Activated naive CD4-positive, alpha-beta T cell treated with anti-CD3 and anti-CD28 coated beads, Interleukin-2, amount 50 U/mL, for 72 hours (primary cell): ENCODE results near the gene ITGA5. TPM values are rescaled to one million over a fixed set of nuclear protein-coding genes. Genes with fewer than 3 reads are reported as not detected.

Experiments
- ATAC-seq, 2 donors: fragments of 150-1000 bp; cut with Tn5 transposase; 2 replicates each; pipeline ENCODE4 v1.10.0; 2021; ENCODE audit warnings: mild to moderate bottlenecking in 2 of 2, moderate library complexity in 2 of 2
- DNase-seq, 2 donors: peaks; one replicate each; pipeline ENCODE4 v3.0.0; 2021 to 2022; ENCODE audit warnings: low spot score in 2 of 2
- H3K27ac Mint-ChIP-seq, 2 donors: one replicate each; pipeline ENCODE4 v1.8.0; 2022; ENCODE audit warnings: mild to moderate bottlenecking in 2 of 2, mixed read lengths in 2 of 2
- H3K36me3 Mint-ChIP-seq, 2 donors: one replicate each; pipeline ENCODE4 v1.8.0; 2022; ENCODE audit warnings: mixed read lengths in 2 of 2
- H3K9me3 Mint-ChIP-seq, 2 donors: one replicate each; pipeline ENCODE4 v1.8.0; 2022; ENCODE audit warnings: mixed read lengths in 2 of 2
- total RNA-seq, 2 donors: library from RNA; stranded (reverse); gene quantifications; one replicate each; pipeline ENCODE4 v1.2.3, GENCODE V29; 2022

ITGA5 gene
- total RNA-seq, 2 donors from 2014 or later = 29.4 to 53.5 TPM

DNA sequence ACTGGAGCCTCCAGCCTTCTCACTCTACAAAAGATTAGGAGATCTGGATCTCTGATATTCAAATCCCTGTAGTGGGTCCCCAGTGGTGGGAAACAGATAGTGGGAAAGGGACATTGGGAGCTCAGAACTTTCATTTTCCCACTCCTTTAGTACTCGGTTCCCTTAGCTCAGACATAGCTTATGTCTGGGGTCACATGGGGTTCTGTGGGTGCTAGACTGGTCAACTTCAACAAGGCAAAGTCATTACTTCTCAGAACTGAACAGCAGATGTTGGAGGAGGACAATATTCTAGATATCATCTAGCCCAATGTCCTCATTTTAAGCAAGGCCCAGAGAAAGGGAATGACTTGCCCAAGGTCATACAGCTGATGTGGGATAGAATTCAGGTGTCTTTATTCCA is 19.5 kb upstream of the ITGA5 start:
- Mint-ChIP-seq H3K27ac (no peak overlapping the region), H3K9me3 (no peaks in the 10 kb centered on the region), H3K36me3 (no peaks in the 10 kb centered on the region)
- DNase-seq = no peak
- ATAC-seq = no peak

DNA sequence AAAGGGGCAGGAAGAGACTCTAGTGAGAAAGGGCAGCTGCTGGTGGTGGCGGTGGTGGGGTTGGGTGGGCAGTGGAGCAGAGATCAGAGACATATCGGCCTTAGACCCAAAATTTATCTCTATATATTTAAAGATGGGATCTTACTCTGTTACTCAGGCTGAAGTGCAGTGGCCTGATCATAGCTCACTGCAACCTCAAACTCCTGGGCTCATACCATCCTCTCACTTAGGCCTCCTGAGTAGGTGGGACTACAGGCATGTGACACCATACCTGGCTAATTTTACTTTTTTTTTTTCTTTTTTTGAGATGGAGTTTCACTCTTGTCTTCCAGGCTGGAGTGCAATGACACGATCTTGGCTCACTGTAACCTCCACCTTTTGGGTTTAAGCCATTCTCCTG is 18.6 kb upstream of the ITGA5 start:
- ATAC-seq (peak in 1 of 2 donors; percentile 65), DNase-seq (no peak)
- H3K9me3 Mint-ChIP-seq = no peaks in the 10 kb centered on the region
- H3K27ac Mint-ChIP-seq = peak overlapping the region in 1 of 2 donors; percentile 60
- no peaks in the 10 kb centered on the region for H3K36me3 Mint-ChIP-seq

DNA sequence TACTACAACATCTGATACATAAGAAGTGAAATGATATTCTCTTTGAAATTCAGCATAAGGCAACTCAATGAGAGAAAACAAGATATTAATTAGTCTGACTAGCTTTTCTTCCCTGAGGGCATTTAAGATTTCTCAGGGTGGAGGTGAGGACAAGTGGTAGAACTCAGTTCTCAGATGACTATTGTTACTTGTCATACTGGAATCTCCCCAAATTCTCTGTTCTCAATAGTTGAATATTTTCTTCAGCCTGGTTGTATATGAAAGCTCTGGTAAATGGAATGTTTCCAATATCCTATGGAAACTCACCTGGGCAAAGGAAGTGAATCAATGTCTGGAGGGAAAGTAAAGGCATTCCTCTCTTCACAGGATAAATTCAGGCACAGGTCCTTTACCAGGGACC is 18.2 kb upstream of the ITGA5 start:
- no peak overlapping the region for H3K27ac Mint-ChIP-seq
- DNase-seq = no peak
- no peaks in the 10 kb centered on the region for H3K9me3 Mint-ChIP-seq
- no peaks in the 10 kb centered on the region for H3K36me3 Mint-ChIP-seq
- peak; percentile 55 to 78 for ATAC-seq

DNA sequence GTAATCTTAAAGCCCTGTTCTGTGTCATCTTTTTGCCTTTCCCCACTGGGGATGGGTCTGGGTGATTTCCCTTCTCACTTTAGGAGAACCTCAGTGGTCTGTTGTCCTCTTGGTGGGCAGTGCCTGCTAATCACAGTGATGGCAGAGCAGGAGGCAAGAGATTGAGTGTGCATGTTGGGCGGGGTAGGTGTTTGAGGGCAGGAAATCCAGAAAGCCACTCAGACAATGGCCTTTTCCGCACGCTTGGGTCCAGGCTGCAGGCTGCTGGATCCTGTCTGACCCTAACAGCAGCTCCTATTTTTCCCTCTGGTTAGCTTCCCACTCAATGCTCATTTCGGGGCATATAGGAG is 13.7 kb upstream of the ITGA5 start:
- H3K27ac Mint-ChIP-seq = no peak overlapping the region
- H3K36me3 Mint-ChIP-seq = no peaks in the 10 kb centered on the region
- DNase-seq (no peak), ATAC-seq (peak in 1 of 2 donors; percentile 13)
- H3K9me3 Mint-ChIP-seq = no peaks in the 10 kb centered on the region

DNA sequence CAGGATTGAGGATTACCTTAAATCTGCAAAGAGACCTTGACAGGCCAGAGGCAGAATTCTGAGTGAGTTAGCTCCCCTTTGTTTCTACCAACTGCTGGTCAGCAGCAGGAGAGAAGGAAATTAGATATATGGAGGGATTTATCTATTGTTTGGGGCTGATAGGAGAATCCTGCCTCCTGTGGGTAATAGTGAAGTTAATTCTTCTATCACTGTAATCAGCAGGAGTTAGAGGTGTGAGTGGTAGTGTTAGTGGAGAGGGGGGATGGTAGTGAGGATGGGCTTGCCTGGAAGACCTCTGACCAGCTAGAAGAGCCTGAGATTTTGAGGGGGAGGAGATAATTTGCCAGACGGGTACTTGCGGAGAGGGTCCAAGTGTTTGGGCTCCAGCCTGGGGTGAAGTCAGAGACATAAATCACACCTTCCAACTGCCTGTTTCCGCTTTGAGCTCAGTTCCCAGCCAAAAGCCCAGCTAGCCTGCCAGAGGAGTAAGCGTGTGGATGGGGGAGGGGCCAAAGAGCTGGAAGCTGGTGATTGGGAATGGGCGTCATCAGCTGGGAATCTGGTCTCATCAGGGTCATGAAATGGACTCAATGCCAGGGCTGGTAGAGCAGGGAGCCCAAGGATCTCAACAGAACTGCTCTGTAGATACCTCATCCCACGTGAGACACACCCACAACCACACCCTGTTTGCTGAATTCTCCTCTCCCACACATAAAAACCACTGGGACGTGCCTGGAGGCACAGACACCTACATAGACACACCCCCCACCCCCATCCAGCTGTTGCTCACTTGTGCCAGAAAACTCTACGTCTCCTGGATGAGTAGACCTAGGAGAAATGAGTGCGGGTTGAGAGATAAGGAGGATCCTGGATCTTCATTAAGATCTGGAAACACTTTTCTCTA is 13.1 kb upstream of the ITGA5 start:
- DNase-seq (no peak), ATAC-seq (peak; percentile 21 to 79)
- H3K27ac Mint-ChIP-seq = no peak overlapping the region

DNA sequence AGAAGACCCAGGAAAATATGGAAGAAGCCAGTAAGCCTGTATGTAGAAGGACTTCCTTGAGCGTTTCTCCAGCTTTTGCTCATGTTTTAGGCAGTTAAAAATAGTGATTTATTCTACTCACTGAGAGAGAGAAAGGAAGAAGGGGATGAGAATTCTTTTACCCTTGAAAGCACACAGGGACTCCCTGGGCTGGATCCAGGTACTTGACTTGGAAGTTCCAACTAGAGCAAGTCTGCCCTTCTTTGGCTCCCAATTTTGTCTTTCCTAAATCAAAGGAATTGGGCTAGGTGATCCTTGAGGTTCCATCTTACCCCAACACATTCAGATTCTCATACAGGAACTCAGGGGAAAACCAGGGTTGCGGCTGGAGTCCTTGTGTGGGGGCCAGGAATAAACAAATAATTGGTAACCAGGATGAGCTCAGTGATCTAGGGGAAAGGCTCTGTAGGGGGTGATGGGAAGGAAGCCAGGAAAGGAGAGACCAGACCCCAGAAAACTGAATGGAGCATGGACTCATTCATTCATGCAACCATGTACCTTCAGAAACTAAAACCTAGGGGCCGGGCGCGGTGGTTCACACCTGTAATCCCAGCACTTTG is 11.5 kb upstream of the ITGA5 start:
- DNase-seq (no peak), ATAC-seq (no peak)
- no peak overlapping the region for H3K27ac Mint-ChIP-seq
- H3K9me3 Mint-ChIP-seq = no peaks in the 10 kb centered on the region
- H3K36me3 Mint-ChIP-seq = no peaks in the 10 kb centered on the region

More for the DNA sequence above, 13.1 kb upstream of the ITGA5 start:
- Mint-ChIP-seq H3K36me3 (no peaks in the 10 kb centered on the region), H3K9me3 (no peaks in the 10 kb centered on the region)

DNA sequence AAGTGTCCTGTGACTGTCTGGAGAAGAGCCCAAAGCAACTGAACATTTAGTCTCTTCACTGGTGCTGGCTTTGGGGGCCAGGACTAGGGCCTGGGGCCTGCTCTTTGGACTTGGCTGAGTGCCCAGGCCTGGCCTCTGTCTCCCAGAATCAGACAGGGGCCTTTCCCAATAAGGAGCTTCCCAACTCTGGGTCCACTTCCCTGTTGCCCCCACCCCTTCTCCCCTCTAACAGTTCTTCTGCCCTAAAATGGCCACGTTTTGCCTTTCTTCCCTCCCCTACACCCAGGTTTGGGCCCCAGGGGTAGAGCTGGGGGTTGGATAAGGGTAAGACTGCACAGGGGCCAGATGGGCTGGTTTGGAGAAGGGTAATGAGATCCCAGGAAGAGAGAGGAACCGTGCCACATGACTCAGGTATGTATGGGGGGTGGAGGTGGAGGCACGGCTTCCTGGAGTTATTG is 10.0 kb upstream of the ITGA5 start:
- no peaks in the 10 kb centered on the region for H3K36me3 Mint-ChIP-seq
- ATAC-seq (no peak), DNase-seq (no peak)
- no peaks in the 10 kb centered on the region for H3K9me3 Mint-ChIP-seq
- H3K27ac Mint-ChIP-seq = no peak overlapping the region

DNA sequence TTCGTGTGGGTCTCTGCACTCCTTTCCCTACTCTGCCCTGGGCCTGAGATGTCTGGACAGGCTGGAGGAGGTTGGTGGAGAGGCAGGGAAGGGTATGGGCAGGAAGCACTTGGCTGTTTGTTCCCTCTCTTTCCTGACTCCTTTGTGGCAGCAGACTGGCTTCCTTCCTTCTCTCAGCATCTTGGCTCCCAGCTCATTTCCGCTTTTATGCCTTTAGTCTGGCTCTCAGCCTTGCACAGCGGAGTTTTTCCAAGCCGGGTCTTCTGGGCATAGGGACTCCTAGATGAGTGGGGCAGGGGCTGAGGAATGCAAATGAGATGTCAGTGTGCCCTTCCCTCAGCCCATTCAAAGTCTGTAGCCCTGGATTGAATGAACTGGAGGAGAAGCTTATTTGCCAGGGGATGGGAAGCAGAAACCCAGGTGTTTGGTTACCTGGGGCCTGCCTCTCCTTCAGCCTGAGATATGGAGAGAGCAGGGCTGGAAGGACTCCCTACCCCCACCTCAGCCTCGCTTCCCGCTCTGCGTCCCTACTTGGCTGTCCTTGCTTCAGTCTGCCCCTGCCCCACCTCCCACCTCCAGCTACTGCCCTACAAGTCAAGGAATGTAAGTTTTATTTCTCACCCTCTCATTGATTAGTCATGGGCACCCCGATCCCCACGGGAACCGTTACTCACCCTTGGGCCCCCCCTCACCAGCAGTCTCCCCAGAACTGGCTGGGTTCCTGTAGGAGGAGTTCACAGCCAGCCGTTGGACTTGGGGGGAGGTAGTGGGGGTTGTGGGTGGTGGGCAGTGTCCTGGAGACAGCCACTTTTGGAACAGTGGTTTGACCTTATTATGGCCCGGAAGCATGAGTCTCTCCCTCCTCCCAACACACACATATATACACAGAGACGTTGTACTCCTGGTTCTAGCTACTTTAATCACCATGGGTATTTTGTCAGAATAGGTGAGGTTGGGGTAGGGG is 9.3 kb upstream of the ITGA5 start:
- no peaks in the 10 kb centered on the region for H3K36me3 Mint-ChIP-seq
- H3K9me3 Mint-ChIP-seq = no peaks in the 10 kb centered on the region
- H3K27ac Mint-ChIP-seq = no peak overlapping the region
- DNase-seq (no peak), ATAC-seq (peak in 1 of 2 donors; percentile 69)

DNA sequence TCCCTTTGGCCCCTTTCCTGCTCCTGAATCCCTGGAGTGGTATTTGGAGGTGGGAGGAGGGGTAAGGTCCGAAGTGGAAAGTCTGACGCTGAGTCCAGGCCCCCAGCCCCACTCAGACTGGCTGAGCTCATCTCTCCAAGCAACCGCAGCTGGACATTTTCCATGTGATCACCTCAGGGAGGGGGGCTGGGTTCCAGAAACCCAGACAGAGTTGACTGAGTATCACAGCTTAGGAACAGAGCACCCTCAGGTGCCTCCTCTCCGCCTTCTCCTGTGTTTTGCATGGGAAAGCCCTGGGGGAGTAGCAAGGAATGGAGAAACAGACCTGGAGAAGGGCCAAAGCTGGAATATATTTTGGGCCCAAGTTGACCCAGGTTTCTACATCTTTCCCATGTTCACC is 8.0 kb upstream of the ITGA5 start:
- Mint-ChIP-seq H3K9me3 (no peaks in the 10 kb centered on the region), H3K27ac (no peak overlapping the region), H3K36me3 (no peaks in the 10 kb centered on the region)
- ATAC-seq = no peak
- no peak for DNase-seq

DNA sequence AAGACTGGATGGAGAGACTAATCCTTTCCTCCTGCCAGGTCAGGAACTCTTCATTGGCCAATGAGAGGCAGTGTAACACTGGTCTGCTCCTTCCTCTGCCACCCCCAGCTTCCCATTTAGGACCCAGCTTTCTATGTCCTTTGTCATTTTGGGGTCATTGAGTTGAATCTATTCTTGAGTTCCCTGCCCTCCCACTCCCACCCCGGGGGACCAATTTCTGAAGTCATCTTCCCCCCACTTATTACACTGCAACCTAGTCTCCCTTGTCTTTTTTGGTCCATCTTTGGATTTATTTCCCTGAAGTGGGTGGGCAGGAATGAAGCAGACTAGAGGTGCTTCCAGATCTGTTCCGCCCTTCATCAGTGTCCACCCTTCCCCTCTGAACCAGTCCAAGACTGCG is 7.6 kb upstream of the ITGA5 start:
- no peaks in the 10 kb centered on the region for H3K9me3 Mint-ChIP-seq
- DNase-seq (no peak), ATAC-seq (no peak)
- H3K27ac Mint-ChIP-seq = no peak overlapping the region
- no peaks in the 10 kb centered on the region for H3K36me3 Mint-ChIP-seq

DNA sequence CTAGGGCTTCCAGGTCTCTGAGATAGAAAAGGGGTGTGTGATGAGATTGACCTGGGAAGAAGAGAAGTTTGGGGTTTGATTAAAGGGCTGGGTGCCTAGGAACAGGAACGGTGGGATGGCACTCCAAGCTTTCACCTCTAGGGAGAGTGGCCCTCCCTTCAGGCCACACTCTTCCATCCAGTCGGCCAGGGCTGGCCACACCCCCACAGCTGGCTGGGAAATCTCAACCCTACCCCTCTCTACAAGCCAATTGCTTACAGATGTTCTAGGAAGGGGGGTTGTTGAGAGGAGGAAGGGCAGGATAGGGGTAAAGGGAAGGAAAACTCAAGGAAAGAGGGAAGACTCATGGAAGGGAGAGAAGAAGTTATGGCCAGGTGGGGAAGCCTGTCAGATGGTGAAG is 6.6 kb upstream of the ITGA5 start:
- Mint-ChIP-seq H3K27ac (no peak overlapping the region), H3K36me3 (no peaks in the 10 kb centered on the region), H3K9me3 (no peaks in the 10 kb centered on the region)
- ATAC-seq = no peak
- no peak for DNase-seq

DNA sequence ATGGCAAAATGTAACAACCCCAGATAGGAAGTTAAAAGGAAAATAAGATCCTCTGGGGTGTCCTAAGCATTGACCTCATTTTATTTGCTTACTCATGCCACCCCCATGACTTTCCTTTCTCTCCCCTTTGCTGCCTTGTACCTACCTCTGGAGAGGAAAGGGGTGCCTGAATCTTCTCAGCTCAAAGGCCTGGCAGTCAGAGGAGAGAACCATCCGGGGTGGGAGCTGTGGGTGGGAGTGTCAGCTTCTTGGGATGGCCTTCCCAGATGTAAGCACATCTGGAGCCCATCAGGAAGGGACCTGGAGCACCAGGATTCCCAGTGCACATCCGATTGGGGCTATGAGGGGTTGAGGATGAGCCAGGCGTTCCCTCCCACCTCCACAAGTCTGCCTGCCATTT is 5.2 kb upstream of the ITGA5 start:
- ATAC-seq (no peak), DNase-seq (no peak)
- Mint-ChIP-seq H3K27ac (no peak overlapping the region), H3K36me3 (no peaks in the 10 kb centered on the region), H3K9me3 (no peaks in the 10 kb centered on the region)

DNA sequence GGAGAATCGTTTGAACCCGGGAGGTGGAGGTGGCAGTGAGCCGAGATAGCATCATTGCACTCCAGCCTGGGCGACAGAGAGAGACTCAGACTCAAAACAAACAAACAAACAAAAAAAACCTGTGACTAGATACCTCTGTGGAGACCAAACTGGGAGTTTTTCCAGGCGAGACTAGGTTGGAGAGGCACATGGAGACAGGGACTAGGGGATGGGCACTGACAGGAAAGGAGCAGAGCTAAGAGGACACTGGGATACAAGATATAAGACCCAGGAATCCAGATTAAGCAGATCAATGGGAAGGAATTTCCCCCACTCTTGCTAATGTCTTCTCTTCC is 4.7 kb upstream of the ITGA5 start:
- ATAC-seq = no peak
- Mint-ChIP-seq H3K27ac (no peak overlapping the region), H3K36me3 (peaks cover 0 to 2% of the 10 kb centered on the region in 2 donors), H3K9me3 (no peaks in the 10 kb centered on the region)
- DNase-seq = no peak

DNA sequence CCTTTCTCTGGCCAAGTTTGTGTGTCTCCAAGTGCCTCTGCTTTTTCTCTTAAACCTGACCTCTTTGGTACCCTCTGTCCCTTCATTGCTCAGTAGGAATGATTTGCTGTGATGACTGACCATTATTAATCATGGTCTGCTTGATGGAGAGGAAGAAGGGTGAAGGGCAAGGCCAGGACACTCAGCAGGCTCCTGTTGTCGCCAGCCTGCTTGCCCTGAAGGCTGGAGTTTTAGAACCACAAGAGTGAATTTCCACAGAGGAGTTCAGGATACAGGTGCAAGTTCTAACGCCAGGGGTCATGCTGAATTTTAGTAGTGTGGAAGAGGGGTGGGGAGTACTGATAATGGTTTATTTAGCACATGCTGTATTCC is 2.8 kb upstream of the ITGA5 start:
- DNase-seq = no peak
- no peak overlapping the region for H3K27ac Mint-ChIP-seq
- no peaks in the 10 kb centered on the region for H3K9me3 Mint-ChIP-seq
- ATAC-seq = no peak
- peaks cover 0 to 15% of the 10 kb centered on the region in 2 donors for H3K36me3 Mint-ChIP-seq

DNA sequence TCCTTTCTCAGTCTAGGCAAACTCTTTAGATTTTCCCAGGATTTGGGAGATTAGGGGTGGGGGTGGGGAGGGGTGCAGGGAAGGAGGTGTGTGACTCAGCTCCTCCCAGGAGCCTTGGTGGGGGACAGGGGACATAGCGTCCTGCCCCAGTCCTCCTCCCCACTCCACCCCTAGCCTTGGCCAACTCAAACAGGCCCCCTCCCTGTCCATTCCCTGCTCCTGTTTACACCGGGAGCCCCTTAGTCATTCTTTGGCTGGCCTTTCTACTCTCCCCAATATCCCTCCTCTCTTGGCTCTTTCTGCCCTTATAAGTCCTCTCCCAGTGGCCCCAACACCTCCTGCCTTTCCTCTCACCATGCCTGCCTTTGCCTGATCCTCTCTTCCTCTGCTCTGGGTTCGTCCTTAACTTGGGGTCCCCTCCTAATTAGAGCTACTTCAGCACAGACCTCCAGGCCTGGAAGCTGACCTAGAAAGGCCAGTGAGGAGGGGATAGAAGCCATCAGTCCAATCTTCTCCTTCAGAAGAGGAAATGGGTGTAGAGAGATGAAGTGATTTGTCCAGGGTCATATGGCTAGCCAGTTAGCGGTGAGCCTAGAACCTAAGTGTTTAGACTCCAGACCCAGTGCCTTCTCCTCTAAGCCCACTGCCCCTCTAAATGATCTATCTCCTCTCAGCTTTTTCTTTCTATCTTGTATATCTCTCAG is 2.3 kb upstream of the ITGA5 start:
- Mint-ChIP-seq H3K36me3 (peaks cover 0 to 15% of the 10 kb centered on the region in 2 donors), H3K9me3 (no peaks in the 10 kb centered on the region), H3K27ac (peak overlapping the region in 1 of 2 donors; percentile 12)
- no peak for DNase-seq
- ATAC-seq = no peak

DNA sequence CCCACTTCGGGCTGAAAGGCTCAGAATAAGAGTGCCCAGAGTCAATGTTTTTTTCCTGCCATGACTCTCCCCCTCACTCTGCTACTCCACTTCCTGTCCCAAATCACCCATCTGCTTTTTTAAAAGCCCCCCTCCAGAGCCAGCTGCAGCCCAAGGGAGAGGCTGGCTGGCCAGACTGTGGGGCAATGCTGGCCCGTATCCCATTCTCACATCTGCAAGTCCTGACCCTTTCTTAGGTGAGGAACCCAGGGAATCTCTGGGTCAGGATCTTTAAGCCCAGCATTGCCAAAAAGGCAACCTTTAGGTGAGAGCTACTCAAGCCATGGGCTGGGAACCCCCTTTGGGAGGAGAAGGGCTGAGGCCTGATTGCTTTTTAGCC is 1.7 kb upstream of the ITGA5 start:
- Mint-ChIP-seq H3K27ac (peak overlapping the region in 1 of 2 donors; percentile 44), H3K36me3 (peaks cover 0 to 15% of the 10 kb centered on the region in 2 donors), H3K9me3 (no peaks in the 10 kb centered on the region)
- DNase-seq (no peak), ATAC-seq (no peak)
